Neural progenitor cell (in vitro differentiated cells): ENCODE data around the gene GORAB.

Source experiments
- EZH2phosphoT487 ChIP-seq: fragments of 200-600 bp; sonication (generic); IDR thresholded peaks from 2 replicates; pipeline ENCODE4 v1.6.1; 2017; ENCODE audit warnings: antibody characterized with exemption
- TF ChIP-seq, protein P1 (sequence below): fragments of 200-600 bp; sonication (generic); IDR thresholded peaks from 2 replicates; pipeline ENCODE4 v1.5.1; 2017; ENCODE audit warnings: antibody characterized with exemption, mild to moderate bottlenecking

DNA sequence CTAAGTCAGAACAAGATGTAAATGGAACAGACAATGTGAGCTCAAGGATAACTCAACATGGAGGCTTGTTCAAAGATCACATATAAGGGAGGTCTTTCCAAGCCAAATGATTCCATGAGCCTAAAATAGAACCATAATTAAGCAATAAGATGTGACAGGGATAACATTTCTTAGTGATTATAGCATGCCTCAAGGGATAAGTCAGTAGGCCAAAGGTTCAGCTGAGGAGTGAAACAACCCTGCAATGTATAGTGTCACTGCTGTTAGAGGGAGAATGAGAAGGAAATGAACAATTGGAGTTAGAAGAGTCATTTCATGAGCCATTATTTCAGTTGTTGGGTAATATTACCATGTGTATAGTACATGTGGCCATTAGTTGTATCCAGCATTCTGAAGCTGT, 25.0 kb downstream of the GORAB start:
- TF ChIP-seq, protein P1, sequence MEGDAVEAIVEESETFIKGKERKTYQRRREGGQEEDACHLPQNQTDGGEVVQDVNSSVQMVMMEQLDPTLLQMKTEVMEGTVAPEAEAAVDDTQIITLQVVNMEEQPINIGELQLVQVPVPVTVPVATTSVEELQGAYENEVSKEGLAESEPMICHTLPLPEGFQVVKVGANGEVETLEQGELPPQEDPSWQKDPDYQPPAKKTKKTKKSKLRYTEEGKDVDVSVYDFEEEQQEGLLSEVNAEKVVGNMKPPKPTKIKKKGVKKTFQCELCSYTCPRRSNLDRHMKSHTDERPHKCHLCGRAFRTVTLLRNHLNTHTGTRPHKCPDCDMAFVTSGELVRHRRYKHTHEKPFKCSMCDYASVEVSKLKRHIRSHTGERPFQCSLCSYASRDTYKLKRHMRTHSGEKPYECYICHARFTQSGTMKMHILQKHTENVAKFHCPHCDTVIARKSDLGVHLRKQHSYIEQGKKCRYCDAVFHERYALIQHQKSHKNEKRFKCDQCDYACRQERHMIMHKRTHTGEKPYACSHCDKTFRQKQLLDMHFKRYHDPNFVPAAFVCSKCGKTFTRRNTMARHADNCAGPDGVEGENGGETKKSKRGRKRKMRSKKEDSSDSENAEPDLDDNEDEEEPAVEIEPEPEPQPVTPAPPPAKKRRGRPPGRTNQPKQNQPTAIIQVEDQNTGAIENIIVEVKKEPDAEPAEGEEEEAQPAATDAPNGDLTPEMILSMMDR, result no peak
- no peak for TF ChIP-seq EZH2phosphoT487
